DMS79 (cell line): ENCODE data around the gene PRSS50.
A peak's percentile ranks its signal among the peaks of the same experiment; 100 is the strongest.
"Not testable (repeated sequence)": the region's sequence is repeated elsewhere in the genome, so short reads cannot be mapped to it uniquely, and the experiment has no call there.

ENCODE experiments used
- DNase-seq: peaks from one replicate; lab custom pipeline; 2025; lab: John Stamatoyannopoulos, UW

The PRSS50 gene

GRCh38 chr3:46717447-46718231, at the start of gene PRSS50:
PRSS50 (minus strand) TSS chr3:46717869; CDS start chr3:46717824, 45 bp downstream.
- DNase-seq, result no peak

- no peak for DNase-seq
These were observed 46.5 kb upstream of the PRSS50 start for GRCh38 chr3:46764206-46764605.

GRCh38 chr3:46763178-46763577, 45.5 kb upstream of the PRSS50 start:
- DNase-seq, result peak; percentile 3

GRCh38 chr3:46759239-46760167, 41.8 kb upstream of the PRSS50 start:
- DNase-seq, result no peak

- DNase-seq, result no peak
These were observed 39.0 kb upstream of the PRSS50 start for GRCh38 chr3:46756642-46757041.

- no peak for DNase-seq
These were observed 38.0 kb upstream of the PRSS50 start for GRCh38 chr3:46755646-46756045.

GRCh38 chr3:46753127-46753526, 35.5 kb upstream of the PRSS50 start:
- DNase-seq, result not testable (repeated sequence)

- no peak for DNase-seq
These were observed 32.9 kb upstream of the PRSS50 start for GRCh38 chr3:46750555-46751038.

- no peak for DNase-seq
These were observed 31.5 kb upstream of the PRSS50 start for GRCh38 chr3:46749129-46749528.

- no peak for DNase-seq
These were observed 30.5 kb upstream of the PRSS50 start for GRCh38 chr3:46748170-46748569.

GRCh38 chr3:46746711-46747110, 29.0 kb upstream of the PRSS50 start:
- DNase-seq, result no peak

- DNase-seq, result no peak
These were observed 25.4 kb upstream of the PRSS50 start for GRCh38 chr3:46742992-46743585.

- DNase-seq, result not testable (repeated sequence)
These were observed 21.9 kb upstream of the PRSS50 start for GRCh38 chr3:46739565-46739964.

GRCh38 chr3:46737329-46737731, 19.7 kb upstream of the PRSS50 start:
- no peak for DNase-seq

- DNase-seq, result no peak
These were observed 18.6 kb upstream of the PRSS50 start for GRCh38 chr3:46736006-46736872.

GRCh38 chr3:46734773-46735172, 17.1 kb upstream of the PRSS50 start:
- DNase-seq, result no peak

- DNase-seq, result no peak
These were observed 15.5 kb upstream of the PRSS50 start for GRCh38 chr3:46733026-46733800.

GRCh38 chr3:46731795-46732194, 14.1 kb upstream of the PRSS50 start:
- no peak for DNase-seq

GRCh38 chr3:46730819-46731218, 13.2 kb upstream of the PRSS50 start:
- no peak for DNase-seq

GRCh38 chr3:46729038-46729437, 11.4 kb upstream of the PRSS50 start:
- DNase-seq, result no peak
